GM12878 (cell line): Measurements from ENCODE around the gene ZNF365. TPM values are rescaled to one million over a fixed set of nuclear protein-coding genes. Genes with fewer than 3 reads are reported as not detected.

Source experiments
- ATAC-seq: fragments of 200-7000 bp; cut with Tn5 transposase; 3 replicates; pipeline ENCODE4 v1.9.1; 2020; ENCODE audit warnings: mild to moderate bottlenecking, moderate library complexity
- BruUV-seq: library from RNA; stranded (reverse); fragments of 400-500 nt; replicated peaks from 2 replicates; lab custom pipeline; 2021; lab: Mats Ljungman, UMichigan
- CTCF ChIA-PET: fragments of 300-600 bp; sonication (Branson Sonifier 250); formaldehyde crosslinking; extraction: SDS; loops from one replicate; lab custom pipeline; 2021; ENCODE audit warnings: inconsistent platforms; lab: Yijun Ruan, JAX
- POLR2A ChIA-PET: fragments of 350-600 bp; formaldehyde crosslinking; extraction: SDS; loops from one replicate; lab custom pipeline; 2021; ENCODE audit warnings: inconsistent platforms; lab: Charles Lee
- RAD21 ChIA-PET: fragments of 300-600 bp; sonication (Branson Sonifier 250); formaldehyde crosslinking; loops from one replicate; lab custom pipeline; 2023; ENCODE audit warnings: antibody characterized with exemption; ENCODE audit not compliant: unreplicated experiment; lab: Charles Lee
- SMC1A ChIA-PET: fragments of 300-600 bp; sonication (Branson Sonifier 250); formaldehyde crosslinking; loops from one replicate; lab custom pipeline; 2023; ENCODE audit not compliant: unreplicated experiment, uncharacterized antibody; lab: Charles Lee
- DNase-seq: peaks from one replicate; pipeline ENCODE4 v3.0.0-alpha.2; 2011; ENCODE audit warnings: low read depth, low spot score
- FAIRE-seq: peaks from 3 replicates; lab custom pipeline; 2011; peaks lifted over from hg19 to GRCh38; lab: Jason Lieb, UNC
- H2AFZ ChIP-seq: 2 replicates; pipeline ENCODE4 v1.6.0; 2011; ENCODE audit warnings: low read depth, low read length, control low read depth; ENCODE audit not compliant: control insufficient read depth
- H3K27ac ChIP-seq: 2 replicates; pipeline ENCODE4 v1.5.1; 2011; ENCODE audit warnings: control low read depth; ENCODE audit not compliant: control insufficient read depth, insufficient read depth
- H3K27me3 ChIP-seq, 2 experiments: replicated peaks in 1 of 2; 2 replicates each; pipeline versions ENCODE4 v1.6.0 to v1.6.1; 2011; ENCODE audit warnings: low read length in 1 of 2; ENCODE audit not compliant: control insufficient read depth in 2 of 2, insufficient read depth in 2 of 2
- H3K36me3 ChIP-seq, 2 experiments: 2 replicates each; pipeline ENCODE4 v1.5.1; 2011; ENCODE audit warnings: low read length in 1 of 2; ENCODE audit not compliant: control insufficient read depth in 2 of 2, insufficient read depth in 2 of 2
- H3K4me1 ChIP-seq: 2 replicates; pipeline ENCODE4 v1.6.1; 2011; ENCODE audit warnings: mild to moderate bottlenecking, low read length, moderate library complexity, mixed read lengths; ENCODE audit not compliant: control insufficient read depth, insufficient read depth
- H3K4me2 ChIP-seq: 2 replicates; pipeline ENCODE4 v1.6.0; 2011; ENCODE audit warnings: control low read depth; ENCODE audit not compliant: control insufficient read depth, insufficient read depth
- H3K4me3 ChIP-seq: fragments of 200-600 bp; sonication (generic); 2 replicates; pipeline ENCODE4 v1.5.1; 2016
- H3K79me2 ChIP-seq: 2 replicates; pipeline ENCODE4 v1.6.0; 2011; ENCODE audit warnings: low read length; ENCODE audit not compliant: control insufficient read depth, insufficient read depth
- H3K9ac ChIP-seq: 2 replicates; pipeline ENCODE4 v1.8.0; 2011; ENCODE audit warnings: low read length, control low read depth, mixed read lengths; ENCODE audit not compliant: control insufficient read depth, insufficient read depth
- H3K9me3 ChIP-seq: replicated peaks from 3 replicates; pipeline ENCODE4 v1.5.1; 2011; ENCODE audit warnings: mild to moderate bottlenecking, low read length; ENCODE audit not compliant: control insufficient read depth, insufficient read depth
- H4K20me1 ChIP-seq: 2 replicates; pipeline ENCODE4 v1.6.0; 2011; ENCODE audit not compliant: control insufficient read depth, insufficient read depth
- ETV6 ChIP-seq, 2 experiments: fragments of 450-650 bp in 1 of 2; IDR thresholded peaks in 1 of 2; conservative IDR thresholded peaks in 1 of 2; 2 replicates each; pipeline ENCODE4 v1.6.1; 2014; ENCODE audit warnings: antibody characterized with exemption in 1 of 2, borderline replicate concordance in 1 of 2, low read depth in 1 of 2, mild to moderate bottlenecking in 1 of 2, moderate library complexity in 1 of 2
- GATAD2B ChIP-seq: fragments of 450-650 bp; conservative IDR thresholded peaks from 2 replicates; pipeline ENCODE4 v1.6.1; 2017; ENCODE audit warnings: low read depth, mild to moderate bottlenecking, moderate library complexity
- HDGF ChIP-seq: fragments of 450-650 bp; IDR thresholded peaks from 2 replicates; pipeline ENCODE4 v1.6.1; 2016; ENCODE audit warnings: antibody characterized with exemption
- IKZF1 ChIP-seq: fragments of 450-650 bp; conservative IDR thresholded peaks from 2 replicates; pipeline ENCODE4 v1.6.1; 2017; ENCODE audit warnings: antibody characterized with exemption, mild to moderate bottlenecking
- NBN ChIP-seq: fragments of 450-650 bp; IDR thresholded peaks from 2 replicates; pipeline ENCODE4 v1.6.1; 2016
- NFXL1 ChIP-seq: fragments of 450-650 bp; IDR thresholded peaks from 2 replicates; pipeline ENCODE4 v1.6.1; 2017; ENCODE audit warnings: antibody characterized with exemption, mild to moderate bottlenecking, borderline replicate concordance
- NFYB ChIP-seq: IDR thresholded peaks from 2 replicates; pipeline ENCODE4 v1.6.1; 2011; ENCODE audit warnings: low read depth, mild to moderate bottlenecking, low read length, improper control_type of control experiment, moderate library complexity; ENCODE audit not compliant: insufficient read depth
- ZNF274 ChIP-seq: IDR thresholded peaks from one replicate; pipeline ENCODE4 v1.8.0; 2011; ENCODE audit not compliant: insufficient read length, insufficient read depth
- ZZZ3 ChIP-seq: IDR thresholded peaks from 2 replicates; pipeline ENCODE4 v1.6.1; 2011; ENCODE audit warnings: low read depth; ENCODE audit not compliant: control insufficient read depth, insufficient read length
- whole genome bisulfite sequencing: methylation state at CpG from one replicate; pipeline ENCODE4 v1.1.6; 2016; ENCODE audit warnings: low lambda C conversion rate; ENCODE audit not compliant: insufficient replicate concordance, insufficient coverage; ENCODE audit errors: missing lambda C conversion rate; 5-methylcytosine and 5-hydroxymethylcytosine counted together
- in situ Hi-C: fragments of 300-500 bp; cut with MboI; formaldehyde crosslinking; loops from 9 replicates; pipeline ENCODE4 v1.14.3; 2018; ENCODE audit warnings: mixed read lengths
- intact Hi-C: fragments of 100-400 bp; cut with micrococcal nuclease; formaldehyde crosslinking; loops from one replicate; pipeline ENCODE4 v1.14.2; 2022; ENCODE audit not compliant: unreplicated experiment
- polyA plus RNA-seq, 11 experiments: library from polyadenylated mRNA; depleted of rRNA in 4 of 11; unstranded in 6 of 11; stranded (reverse) in 5 of 11; fragments of >200 nt; fragmentation: Nextera tagmentation in 4 of 11; fragmentation: Illumina TruSeq in 1 of 11; extraction: Ambion mirVana in 4 of 11; extraction: Trizol in 1 of 11; gene quantifications; 1 replicate in 1 of 11; 2 replicates in 10 of 11; pipeline versions ENCODE4 v1.2.1 to v1.2.3, GENCODE V29; 2011 to 2016; ENCODE audit warnings: inconsistent platforms in 2 of 11, missing spikeins in 2 of 11, low read depth in 1 of 11
- total RNA-seq, 4 experiments: library from RNA; depleted of rRNA in 3 of 4; stranded (reverse); fragments of >200 nt in 3 of 4; fragmentation: Illumina TruSeq in 1 of 4; extraction: Trizol in 1 of 4; gene quantifications; 2 replicates each; pipeline versions ENCODE4 v1.2.1 to v1.2.3, GENCODE V29; 2013 to 2021

Gene ZNF365
- total and polyA plus RNA-seq, 10 of the 15 experiments (the other 5 are each of a cell fraction or from before 2014, with no cell fraction given) = 0.08 TPM; not detected in 9

- no peaks in the 10 kb centered on the region for H3K79me2 ChIP-seq
- ATAC-seq = no peak
- POLR2A ChIA-PET = no interaction called here
Observed at GRCh38 chr10:62380016-62380415, 5.8 kb downstream of the ZNF365 start.

GRCh38 chr10:62381385-62382102, 7.4 kb downstream of the ZNF365 start:
- DNase-seq = no peak
- Histone ChIP-seq H4K20me1 (no peaks in the 10 kb centered on the region), H3K4me3 (no peak overlapping the region), H3K79me2 (no peaks in the 10 kb centered on the region), H3K9me3 (no peaks in the 10 kb centered on the region), H2AFZ (no peak overlapping the region), H3K36me3 (no peaks in the 10 kb centered on the region), H3K27me3 (peaks cover 0 to 1% of the 10 kb centered on the region in 2 experiments; a peak in 1 of 4 replicates), H3K27ac (no peak overlapping the region), H3K9ac (no peak overlapping the region), H3K4me1 (no peaks in the 10 kb centered on the region), H3K4me2 (no peak overlapping the region)
- FAIRE-seq = no peak
- 44% methylated on average over 6 of the region's 6 CpGs for WGBS
- no TSS peak for BruUV-seq
- POLR2A ChIA-PET = no interaction called here
- ATAC-seq = no peak
- intact Hi-C loops = no loop called here
- TF ChIP-seq ZNF274 (no peak), NFYB (no peak), IKZF1 (no peak), GATAD2B (no peak)
- in situ Hi-C loops = no loop called here
- RAD21 ChIA-PET = no interaction called here
- SMC1A ChIA-PET = no interaction called here
- CTCF ChIA-PET = interaction anchor here (0.7 kb wide), 1 partner anchor 56 kb away, joined by 3 read pairs; no protein-coding TSS in a partner anchor

More at GRCh38 chr10:62380016-62380415, 5.8 kb downstream of the ZNF365 start:
- no peaks in the 10 kb centered on the region for H3K9me3 ChIP-seq
- TF ChIP-seq NBN (no peak), ZZZ3 (no peak), ETV6 (conservative IDR thresholded peaks at IDR 0.05 in 1 of 2, IDR thresholded peaks at IDR 0.05 in 1 of 2; ENCODE audit: borderline replicate concordance in 1 of 2, low read depth in 1 of 2) (no peak), HDGF (no peak), NFXL1 (no peak)
- H3K36me3 ChIP-seq = no peaks in the 10 kb centered on the region
- FAIRE-seq (no peak), DNase-seq (no peak)
- ChIA-PET CTCF (no interaction called here), RAD21 (interaction anchor here (0.5 kb wide), 1 partner anchor 754 kb away, joined by 3 read pairs; no protein-coding TSS in a partner anchor), SMC1A (no interaction called here)
- H2AFZ ChIP-seq = no peak overlapping the region
- no peaks in the 10 kb centered on the region for H4K20me1 ChIP-seq
- no peak overlapping the region for H3K9ac ChIP-seq
- no peak overlapping the region for H3K27ac ChIP-seq
- 4% methylated on average over 1 of the region's 1 CpG for WGBS
- intact Hi-C loops (no loop called here), in situ Hi-C loops (no loop called here)
- H3K4me1 ChIP-seq = no peaks in the 10 kb centered on the region
- no peak overlapping the region for H3K4me3 ChIP-seq
- BruUV-seq = no TSS peak
- no peak overlapping the region for H3K4me2 ChIP-seq
- peaks cover 1 to 5% of the 10 kb centered on the region in 2 experiments; a peak in 2 of 4 replicates for H3K27me3 ChIP-seq
